H9 (cell line): ENCODE data around the gene CLEC3B. TPM values are rescaled to one million over a fixed set of nuclear protein-coding genes. Genes with fewer than 3 reads are reported as not detected.
A peak's percentile ranks its signal among the peaks of the same experiment; 100 is the strongest.

Experiments used
- DNase-seq: peaks from one replicate; pipeline ENCODE4 v3.0.0-alpha.2; 2017
- H2AFZ ChIP-seq: one replicate; pipeline ENCODE4 v1.6.1; 2013; ENCODE audit warnings: mild to moderate bottlenecking, low read length, control low read depth, moderate library complexity
- H2AK5ac ChIP-seq: 2 replicates; pipeline ENCODE4 v1.6.1; 2013; ENCODE audit warnings: low read length, control low read depth, mixed read lengths; ENCODE audit not compliant: insufficient read length
- H2BK120ac ChIP-seq: one replicate; pipeline ENCODE4 v1.6.1; 2013; ENCODE audit warnings: low read depth, mild to moderate bottlenecking, low read length, control low read depth, inconsistent platforms; ENCODE audit not compliant: poor library complexity, severe bottlenecking
- H2BK12ac ChIP-seq: 2 replicates; pipeline ENCODE4 v1.6.1; 2013; ENCODE audit warnings: low read length, control low read depth, mixed read lengths, low read depth; ENCODE audit not compliant: insufficient read length
- H2BK15ac ChIP-seq: 2 replicates; pipeline ENCODE4 v1.6.1; 2013; ENCODE audit warnings: low read depth, low read length, control low read depth
- H2BK20ac ChIP-seq: one replicate; pipeline ENCODE4 v1.6.1; 2013; ENCODE audit warnings: low read depth, mild to moderate bottlenecking, low read length, control low read depth, inconsistent platforms; ENCODE audit not compliant: poor library complexity, severe bottlenecking
- H2BK5ac ChIP-seq: 2 replicates; pipeline ENCODE4 v1.6.1; 2013; ENCODE audit warnings: low read length, control low read depth, mixed read lengths; ENCODE audit not compliant: insufficient read length
- H3K14ac ChIP-seq: 2 replicates; pipeline ENCODE4 v1.6.1; 2013; ENCODE audit warnings: low read length, control low read depth; ENCODE audit not compliant: insufficient read depth
- H3K18ac ChIP-seq: 2 replicates; pipeline ENCODE4 v1.6.1; 2013; ENCODE audit warnings: low read depth, mild to moderate bottlenecking, mixed read lengths, low read length, control low read depth; ENCODE audit not compliant: insufficient read length
- H3K23ac ChIP-seq: 2 replicates; pipeline ENCODE4 v1.6.1; 2013; ENCODE audit warnings: low read length, control low read depth, mixed read lengths, low read depth; ENCODE audit not compliant: insufficient read length
- H3K23me2 ChIP-seq: 2 replicates; pipeline ENCODE4 v1.6.1; 2013; ENCODE audit warnings: low read depth, mild to moderate bottlenecking, mixed read lengths, low read length, control low read depth; ENCODE audit not compliant: insufficient read length, poor library complexity, severe bottlenecking
- H3K27ac ChIP-seq: 2 replicates; pipeline ENCODE4 v1.5.1; 2013; ENCODE audit warnings: low read length, control low read depth, mixed read lengths, low read depth; ENCODE audit not compliant: insufficient read length
- H3K27me3 ChIP-seq: 2 replicates; pipeline ENCODE4 v1.6.1; 2013; ENCODE audit warnings: low read length, control low read depth, inconsistent platforms; ENCODE audit not compliant: insufficient read depth
- H3K4ac ChIP-seq: 2 replicates; pipeline ENCODE4 v1.6.1; 2013; ENCODE audit warnings: low read depth, mild to moderate bottlenecking, control low read depth, inconsistent platforms, low read length, moderate library complexity
- H3K4me1 ChIP-seq: 2 replicates; pipeline ENCODE4 v1.6.1; 2013; ENCODE audit warnings: low read length, control low read depth, inconsistent platforms; ENCODE audit not compliant: insufficient read depth
- H3K4me2 ChIP-seq: 2 replicates; pipeline ENCODE4 v1.6.1; 2013; ENCODE audit warnings: low read length, control low read depth, mixed read lengths; ENCODE audit not compliant: insufficient read length, insufficient read depth
- H3K56ac ChIP-seq: 2 replicates; pipeline ENCODE4 v1.6.1; 2013; ENCODE audit warnings: low read depth, mild to moderate bottlenecking, mixed read lengths, low read length, control low read depth; ENCODE audit not compliant: insufficient read length
- H3K79me1 ChIP-seq: 2 replicates; pipeline ENCODE4 v1.6.1; 2013; ENCODE audit warnings: low read depth, mild to moderate bottlenecking, moderate library complexity, low read length, control low read depth, inconsistent platforms; ENCODE audit not compliant: insufficient read depth, poor library complexity, severe bottlenecking
- H3K79me2 ChIP-seq: 2 replicates; pipeline ENCODE4 v1.6.1; 2013; ENCODE audit warnings: low read length, control low read depth, inconsistent platforms; ENCODE audit not compliant: insufficient read depth
- H3K9ac ChIP-seq: 2 replicates; pipeline ENCODE4 v1.6.1; 2013; ENCODE audit warnings: low read length, control low read depth, mixed read lengths; ENCODE audit not compliant: insufficient read length; ENCODE audit errors: extremely low read depth
- H3K9me3 ChIP-seq: one replicate; pipeline ENCODE4 v1.6.1; 2013; ENCODE audit warnings: low read depth, low read length, inconsistent platforms; ENCODE audit not compliant: control insufficient read depth
- H3T11ph ChIP-seq: one replicate; pipeline ENCODE4 v1.6.1; 2013; ENCODE audit warnings: mild to moderate bottlenecking, low read length, control low read depth, inconsistent platforms
- H4K20me1 ChIP-seq: one replicate; pipeline ENCODE4 v1.6.1; 2013; ENCODE audit not compliant: control insufficient read depth, insufficient read length, insufficient read depth
- H4K5ac ChIP-seq: 2 replicates; pipeline ENCODE4 v1.6.1; 2013; ENCODE audit warnings: low read depth, mild to moderate bottlenecking, mixed read lengths, low read length, control low read depth; ENCODE audit not compliant: insufficient read length
- H4K8ac ChIP-seq: replicated peaks from 2 replicates; pipeline ENCODE4 v1.6.1; 2013; ENCODE audit warnings: low read length, control low read depth, mixed read lengths, low read depth; ENCODE audit not compliant: insufficient read length
- H4K91ac ChIP-seq: 2 replicates; pipeline ENCODE4 v1.6.1; 2013; ENCODE audit warnings: low read depth, mild to moderate bottlenecking, moderate library complexity, mixed read lengths, low read length, control low read depth; ENCODE audit not compliant: insufficient read length
- H3K27ac Mint-ChIP-seq, 3 experiments: 2 replicates in 2 of 3; 3 replicates in 1 of 3; pipeline ENCODE4 v1.8.0; 2020 to 2021; ENCODE audit warnings: mixed read lengths in 3 of 3, mild to moderate bottlenecking in 1 of 3, moderate library complexity in 1 of 3
- H3K27me3 Mint-ChIP-seq: 2 replicates; pipeline ENCODE4 v1.8.0; 2021; ENCODE audit warnings: low read depth, mild to moderate bottlenecking, moderate library complexity, mixed read lengths
- H3K36me3 Mint-ChIP-seq, 3 experiments: 2 replicates in 2 of 3; 3 replicates in 1 of 3; pipeline ENCODE4 v1.8.0; 2020 to 2021; ENCODE audit warnings: low read depth in 3 of 3, mixed read lengths in 3 of 3; ENCODE audit not compliant: insufficient read depth in 1 of 3
- H3K4me1 Mint-ChIP-seq, 2 experiments: 2 replicates each; pipeline ENCODE4 v1.8.0; 2020; ENCODE audit warnings: mixed read lengths in 2 of 2
- H3K4me3 Mint-ChIP-seq, 2 experiments: 2 replicates in 1 of 2; 3 replicates in 1 of 2; pipeline ENCODE4 v1.8.0; 2020 to 2021; ENCODE audit warnings: mild to moderate bottlenecking in 2 of 2, mixed read lengths in 2 of 2, moderate library complexity in 1 of 2
- H3K9me3 Mint-ChIP-seq, 2 experiments: 2 replicates in 1 of 2; 3 replicates in 1 of 2; pipeline ENCODE4 v1.8.0; 2020; ENCODE audit warnings: mild to moderate bottlenecking in 2 of 2, mixed read lengths in 2 of 2, moderate library complexity in 1 of 2
- CTCF ChIP-seq: fragments of 200-600 bp; sonication (generic); conservative IDR thresholded peaks from 3 replicates; pipeline ENCODE4 v1.8.0; 2021; ENCODE audit warnings: antibody characterized with exemption, mild to moderate bottlenecking
- WGBS: extraction: QIAGEN DNeasy Blood & Tissue Kit; methylation state at CpG from one replicate; pipeline ENCODE4 v1.1.7; 2013; ENCODE audit warnings: missing lambda C conversion rate, low lambda C conversion rate, mixed read lengths; ENCODE audit not compliant: insufficient read length; ENCODE audit errors: extremely low coverage; 5-methylcytosine and 5-hydroxymethylcytosine counted together
- total RNA-seq: library from RNA; stranded (reverse); gene quantifications from 2 replicates; pipeline ENCODE4 v1.2.1, GENCODE V29; 2021

CLEC3B gene
- total RNA-seq, 1 experiment from 2014 or later: not detected

- H3K27me3 ChIP-seq: no peaks in the 10 kb centered on the region
These were observed 36.3 kb upstream of the CLEC3B start for GRCh38 chr3:44989636-44990373.

More at GRCh38 chr3:44989636-44990373, 36.3 kb upstream of the CLEC3B start:
- Histone ChIP-seq H3K14ac (no peak overlapping the region), H4K91ac (no peak overlapping the region), H3K79me1 (no peaks in the 10 kb centered on the region), H3K23me2 (no peaks in the 10 kb centered on the region), H3K79me2 (peaks cover 4% of the 10 kb centered on the region; the same call in 1 of the 2 replicates), H2BK120ac (no peak overlapping the region), H4K8ac (no peak overlapping the region), H4K5ac (no peak overlapping the region), H3K56ac (no peak overlapping the region), H2BK20ac (no peak overlapping the region), H3K4ac (no peak overlapping the region), H3K27ac (no peak overlapping the region), H4K20me1 (no peaks in the 10 kb centered on the region), H3K18ac (no peak overlapping the region), H2AK5ac (no peak overlapping the region), H3T11ph (no peak overlapping the region), H3K4me2 (no peak overlapping the region), H2BK12ac (no peak overlapping the region), H2BK15ac (no peak overlapping the region), H2BK5ac (no peak overlapping the region), H3K4me1 (peaks cover 14% of the 10 kb centered on the region), H3K9ac (no peak overlapping the region), H3K23ac (no peak overlapping the region), H3K9me3 (no peaks in the 10 kb centered on the region), H2AFZ (no peak overlapping the region)
- WGBS: no CpG with 5 or more reads among the region's 1 CpG
- Mint-ChIP-seq H3K4me1 (peaks cover 34 to 42% of the 10 kb centered on the region in 2 experiments), H3K27ac (peak overlapping the region in 1 of 3 experiments; percentile 91; a peak in 1 of 7 replicates), H3K36me3 (peaks cover 47 to 64% (median 63%) of the 10 kb centered on the region in 3 experiments), H3K4me3 (no peak overlapping the region), H3K9me3 (peaks cover 13 to 14% of the 10 kb centered on the region in 2 experiments; a peak in 4 of 5 replicates), H3K27me3 (no peaks in the 10 kb centered on the region)
- no peak for DNase-seq
- no peak for TF ChIP-seq CTCF
